Ammon's horn (tissue), 1 donor: Measurements from ENCODE around the gene NSD1.
"Not testable (repeated sequence)": the region's sequence is repeated elsewhere in the genome, so short reads cannot be mapped to it uniquely, and the experiment has no call there.

ENCODE experiments used
- DNase-seq: peaks from one replicate; pipeline ENCODE4 v3.0.0-alpha.2; 2016; ENCODE audit warnings: low spot score

NSD1 gene

DNA sequence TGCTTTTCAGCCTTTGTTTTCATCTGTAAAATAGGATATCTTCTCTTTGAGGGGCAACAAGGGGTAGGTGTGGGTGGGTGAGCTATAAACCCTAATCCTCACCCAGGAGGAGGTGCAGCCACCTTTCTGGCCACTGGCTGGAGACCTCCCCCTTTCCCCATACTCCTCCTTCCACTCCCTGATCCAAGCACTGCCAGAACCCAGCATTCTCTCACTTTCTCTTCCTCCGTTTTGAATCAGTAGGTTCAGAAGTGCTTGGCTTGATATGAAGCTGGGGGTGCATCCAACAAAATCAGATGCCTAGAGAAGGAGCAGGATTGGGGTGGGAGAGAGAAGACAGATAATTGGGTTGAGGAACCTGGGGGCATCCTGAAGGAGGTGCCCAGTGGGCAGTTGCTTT lies 6.8 kb upstream of the NSD1 start:
- no peak for DNase-seq

DNA sequence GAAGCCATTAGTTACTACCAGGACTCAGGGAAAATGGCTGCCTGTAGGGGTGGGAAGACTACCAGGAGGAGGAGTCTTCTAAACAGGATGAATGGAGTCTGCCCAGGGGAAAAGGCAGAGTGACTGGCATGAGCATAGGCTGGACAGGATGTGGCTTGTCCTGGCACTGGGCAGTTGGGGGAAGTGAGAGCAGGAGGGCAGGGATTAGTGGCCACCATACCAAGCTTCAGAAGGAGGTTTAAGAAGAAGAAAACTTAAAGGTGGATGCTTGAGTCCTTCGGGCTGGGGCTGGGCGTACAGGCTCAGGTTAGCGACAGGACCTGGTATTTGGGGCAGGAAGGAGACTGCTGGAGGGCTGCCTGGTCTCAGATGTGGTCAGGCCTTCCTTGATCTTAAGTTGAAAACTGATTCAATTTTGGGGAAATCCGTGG lies 5.0 kb upstream of the NSD1 start:
- peak; percentile 54 for DNase-seq

DNA sequence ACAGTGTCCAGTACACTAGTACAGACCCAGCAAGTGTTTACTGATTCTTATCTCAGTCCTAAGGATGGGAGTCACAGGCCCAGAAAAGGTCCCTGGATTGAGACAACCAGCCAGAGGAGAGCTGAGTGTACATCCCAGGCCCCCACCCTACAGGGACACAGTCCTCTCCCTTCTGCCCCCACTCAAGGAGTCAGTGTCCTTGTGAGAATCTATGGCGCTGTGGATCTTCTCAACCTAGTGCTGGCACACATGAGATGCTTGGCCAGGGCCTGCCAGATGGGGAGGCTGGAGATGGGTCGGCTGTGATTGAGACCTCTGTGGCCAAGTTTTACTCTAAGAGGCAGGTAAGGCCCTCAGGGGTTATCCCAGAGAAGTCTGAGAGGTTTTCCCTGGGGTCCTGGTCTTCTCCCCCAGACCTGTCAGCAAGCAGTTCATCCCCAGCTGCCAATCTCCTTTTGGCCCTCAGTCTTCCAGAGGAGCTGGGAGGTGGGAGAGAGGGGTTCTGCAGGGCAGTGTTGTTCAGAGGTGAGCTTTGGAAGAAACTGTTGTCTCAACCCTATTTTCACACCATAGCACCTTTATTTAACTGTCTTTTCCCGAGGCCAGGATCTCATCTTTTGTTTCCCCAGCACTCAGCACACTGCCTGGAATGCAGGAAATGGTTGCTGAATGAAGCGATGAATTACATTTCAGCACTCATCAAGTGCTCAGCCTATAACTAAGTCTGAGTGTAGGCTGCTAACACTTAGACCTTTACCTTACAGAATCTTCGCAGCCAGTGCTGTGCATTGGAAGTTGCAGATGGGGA lies 3.2 kb upstream of the NSD1 start:
- no peak for DNase-seq

DNA sequence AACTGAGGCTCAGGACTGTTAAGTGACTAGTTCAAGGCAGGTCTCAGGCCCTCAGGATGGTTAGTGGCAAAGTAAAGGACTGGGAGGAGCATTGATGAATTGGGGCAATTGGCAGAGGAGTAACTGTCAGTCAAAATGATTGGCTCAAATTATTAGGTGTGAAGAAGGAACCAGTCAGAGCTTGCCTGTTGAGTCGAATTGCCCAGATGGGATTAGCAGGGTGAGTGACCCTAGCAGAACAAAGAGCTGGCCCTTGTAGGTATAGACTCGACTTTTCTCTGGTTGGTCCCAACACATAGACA lies 2.6 kb upstream of the NSD1 start:
- no peak for DNase-seq

GRCh38 chr5:177131352-177132135 lies 2.0 kb upstream of the NSD1 start:
- no peak for DNase-seq

- peak; percentile 45 for DNase-seq
Observed at GRCh38 chr5:177132136-177133095, 1.2 kb upstream of the NSD1 start.

GRCh38 chr5:177133853-177134696 lies 502 bp downstream of the NSD1 start:
- DNase-seq: peak; percentile 52

DNA sequence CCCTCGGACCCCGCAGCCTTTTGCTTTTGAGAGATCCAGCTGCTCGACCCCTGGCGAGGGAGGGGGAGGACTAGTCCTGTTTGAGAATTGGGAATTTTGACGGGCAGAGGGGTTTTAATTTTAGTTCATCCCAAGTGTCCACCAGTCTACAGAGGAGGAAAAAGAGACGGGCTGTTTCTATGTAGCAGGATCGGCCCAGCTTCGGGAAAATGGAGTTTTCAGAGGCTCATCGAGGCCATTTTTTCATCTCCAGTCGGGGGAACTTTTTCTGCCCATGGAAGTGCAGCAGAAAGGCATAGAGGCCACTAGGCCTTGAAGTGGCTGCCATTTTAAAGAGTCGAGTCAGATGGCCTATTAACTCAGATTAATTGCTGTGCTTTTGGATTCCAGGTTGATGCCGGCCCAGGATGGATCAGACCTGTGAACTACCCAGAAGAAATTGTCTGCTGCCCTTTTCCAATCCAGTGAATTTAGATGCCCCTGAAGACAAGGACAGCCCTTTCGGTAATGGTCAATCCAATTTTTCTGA lies 1.2 kb downstream of the NSD1 start:
- no peak for DNase-seq

GRCh38 chr5:177140312-177140711 lies 6.7 kb downstream of the NSD1 start:
- no peak for DNase-seq

GRCh38 chr5:177141496-177141895 lies 7.9 kb downstream of the NSD1 start:
- no peak for DNase-seq

- DNase-seq: no peak
Observed at GRCh38 chr5:177142098-177142611, 8.6 kb downstream of the NSD1 start.

DNA sequence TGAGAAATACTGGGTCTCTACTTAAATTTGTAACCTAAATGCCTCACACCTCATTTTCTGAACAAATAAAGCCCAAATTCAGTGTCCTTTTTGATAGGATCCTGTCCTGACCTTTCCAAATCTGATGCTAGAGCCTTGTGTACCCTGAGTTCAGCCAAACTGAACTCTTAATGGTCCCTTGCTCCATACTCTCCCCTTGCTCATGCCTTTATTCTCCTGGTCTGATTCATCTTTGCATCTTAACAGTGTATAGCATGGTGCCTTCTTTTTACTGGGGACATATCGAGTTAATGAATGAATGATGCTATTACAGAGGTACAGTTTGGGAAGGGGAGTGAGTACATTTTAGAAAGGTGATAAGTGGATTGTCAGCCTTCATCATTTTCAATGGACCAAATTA lies 9.2 kb downstream of the NSD1 start:
- DNase-seq: no peak

DNA sequence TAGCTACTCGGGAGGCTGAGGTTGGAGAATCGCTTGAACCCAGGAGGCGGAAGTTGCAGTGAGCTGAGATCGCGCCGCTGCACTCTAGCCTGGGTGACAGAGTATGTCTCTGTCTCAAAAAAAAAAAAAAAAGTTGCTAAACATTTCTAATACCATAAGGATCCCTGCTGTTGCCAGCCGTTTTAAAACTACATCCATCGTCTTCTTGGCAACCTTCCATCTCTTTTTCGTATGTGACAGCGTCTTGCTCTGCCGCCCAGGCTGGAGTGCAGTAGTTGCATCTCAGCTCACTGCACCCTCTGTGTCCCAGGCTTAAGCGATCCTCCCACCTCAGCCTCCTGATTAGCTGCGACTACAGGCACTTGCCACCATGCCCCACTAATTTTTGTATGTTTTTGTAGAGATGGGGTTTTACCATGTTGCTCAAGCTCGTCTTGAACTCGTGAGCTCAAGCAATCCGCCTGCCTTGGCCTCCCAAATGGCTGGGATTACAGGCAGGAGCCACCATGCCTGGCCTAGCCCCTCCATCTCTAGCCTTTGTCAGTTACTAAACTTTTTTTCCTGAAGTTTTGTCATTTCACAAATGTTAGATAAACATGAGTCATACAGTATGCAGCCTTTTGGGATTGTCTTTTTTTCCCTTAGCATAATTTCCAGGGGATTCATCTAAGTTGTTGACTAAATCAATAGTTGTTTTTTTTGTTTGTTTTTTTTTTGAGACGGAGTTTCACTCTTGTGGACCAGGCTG lies 13.5 kb downstream of the NSD1 start:
- no peak for DNase-seq

GRCh38 chr5:177150061-177150460 lies 16.5 kb downstream of the NSD1 start:
- DNase-seq: not testable (repeated sequence)

- DNase-seq: no peak
Observed at GRCh38 chr5:177154003-177154643, 20.6 kb downstream of the NSD1 start.

DNA sequence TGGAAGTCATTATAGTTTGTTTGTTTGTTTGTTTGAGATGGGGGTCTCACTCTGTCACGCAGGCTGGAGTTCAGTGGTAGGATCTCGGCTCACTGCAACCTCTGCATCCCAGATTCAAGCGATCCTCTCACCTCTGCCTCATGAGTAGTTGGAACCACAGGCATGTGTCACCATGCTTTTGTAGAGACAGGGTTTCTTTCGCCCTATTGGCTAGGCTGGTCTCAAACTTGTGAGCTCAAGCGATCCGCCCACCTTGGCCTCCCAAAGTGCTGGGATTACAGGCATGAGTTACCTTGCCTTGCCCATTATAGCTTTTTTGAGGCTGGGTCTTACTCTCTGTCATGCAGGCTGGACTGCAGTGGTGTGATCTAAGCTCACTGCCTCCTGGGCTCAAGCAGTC lies 28.8 kb downstream of the NSD1 start:
- DNase-seq: no peak

DNA sequence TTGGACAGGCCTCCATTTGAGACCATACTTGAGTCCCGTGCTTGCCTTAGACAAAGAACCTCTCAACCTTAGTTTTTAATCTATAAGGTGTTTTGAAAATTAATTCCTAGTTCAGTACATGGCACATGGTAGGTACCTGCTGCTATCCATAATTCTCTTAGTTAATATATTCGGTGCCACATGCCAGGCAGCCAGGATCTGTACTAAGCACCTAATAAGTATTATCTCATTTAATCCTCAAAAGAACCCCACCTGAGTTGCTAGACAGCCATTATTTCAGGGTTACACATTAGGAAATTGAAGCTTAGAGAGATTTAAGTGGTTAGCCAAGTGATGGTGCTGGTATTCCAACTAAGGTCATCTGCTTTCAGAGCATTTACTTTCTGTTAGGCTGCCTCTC lies 29.9 kb downstream of the NSD1 start:
- no peak for DNase-seq

DNA sequence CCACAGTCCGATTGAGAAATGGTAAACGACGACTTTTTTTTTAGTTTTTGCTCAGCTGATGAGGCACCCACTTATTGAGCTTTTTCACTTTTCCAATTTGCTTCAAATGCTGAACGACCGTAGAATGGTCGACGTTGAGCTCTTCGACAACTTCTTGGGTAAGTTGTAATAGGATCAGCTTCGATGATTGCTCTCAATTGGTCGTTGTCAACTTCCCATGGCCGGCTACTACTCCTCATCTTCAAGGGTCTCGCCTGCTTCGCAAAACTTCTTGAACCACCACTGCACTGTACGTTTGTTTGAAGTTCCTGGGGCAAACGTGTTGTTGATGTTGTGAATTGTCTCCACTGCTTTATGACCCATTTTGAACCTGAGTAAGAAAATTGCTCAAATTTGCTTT lies 35.7 kb downstream of the NSD1 start:
- DNase-seq: no peak

DNA sequence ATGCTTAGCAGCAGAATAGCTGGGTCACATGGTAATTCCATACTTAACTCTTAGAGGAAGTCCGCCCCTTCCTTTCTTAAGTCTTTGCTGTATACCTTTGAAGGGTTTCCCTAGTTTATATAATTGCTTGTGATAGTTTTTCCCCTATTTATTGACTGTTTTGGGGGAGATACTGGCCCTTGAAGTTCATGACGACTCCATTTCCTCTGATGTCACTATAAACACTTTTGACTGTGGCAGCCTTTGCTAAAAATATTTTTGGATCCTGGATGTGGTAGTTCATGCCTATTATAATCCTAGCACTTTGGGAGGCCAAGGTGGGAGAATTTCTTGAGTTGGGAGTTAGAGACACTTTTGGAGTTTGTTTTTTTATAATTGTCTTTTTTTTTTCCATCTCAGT lies 38.4 kb downstream of the NSD1 start:
- DNase-seq: no peak

- no peak for DNase-seq
Observed at GRCh38 chr5:177175336-177175735, 41.8 kb downstream of the NSD1 start.
